ENCODE results near the gene COMT. TPM values are rescaled to one million over a fixed set of nuclear protein-coding genes. Genes with fewer than 3 reads are reported as not detected.

Gene COMT
- polyA plus RNA-seq, 2 donors, result 178 to 218 TPM

DNA sequence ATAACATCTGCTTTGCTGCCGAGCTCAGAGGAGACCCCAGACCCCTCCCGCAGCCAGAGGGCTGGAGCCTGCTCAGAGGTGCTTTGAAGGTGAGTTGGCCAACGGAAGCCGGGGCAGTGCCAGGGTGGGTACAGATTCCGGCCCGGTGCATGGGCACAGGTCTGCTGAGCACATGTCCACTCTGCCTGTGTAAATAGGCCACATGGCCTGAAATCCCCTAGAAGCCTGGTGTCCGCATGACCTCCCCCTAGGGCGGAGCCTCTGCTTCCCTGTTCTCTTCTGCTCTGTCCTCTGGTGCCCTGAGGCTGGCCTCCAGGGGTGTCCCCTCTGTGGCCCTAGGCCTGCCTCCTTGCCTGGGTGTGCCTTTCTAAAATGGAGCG is 19.6 kb downstream of the COMT start:
- WGBS, 2 donors, result 75 to 81% methylated on average over 9 of the region's 9 CpGs
- Histone ChIP-seq H3K9me3 (ENCODE audit: control insufficient read depth in 2 of 2, insufficient read depth in 1 of 2, low read depth in 1 of 2, low read length in 1 of 2) (no peaks in the 10 kb centered on the region), H3K4me1 (ENCODE audit: control insufficient read depth in 2 of 2, insufficient read depth in 2 of 2, low read length in 1 of 2) (peaks cover 9 to 35% of the 10 kb centered on the region in 2 donors), H3K36me3 (ENCODE audit: control insufficient read depth in 2 of 2, insufficient read depth in 2 of 2, low read length in 1 of 2) (peaks cover 0 to 15% of the 10 kb centered on the region in 2 donors), H3K27me3 (ENCODE audit: control insufficient read depth in 1 of 2, insufficient read depth in 2 of 2, low read length in 2 of 2) (no peaks in the 10 kb centered on the region), H3K27ac (ENCODE audit: low read depth in 2 of 2, low read length in 1 of 2) (no peak overlapping the region), H3K4me3 (ENCODE audit: low read depth in 1 of 2, low read length in 2 of 2) (no peak overlapping the region)

DNA sequence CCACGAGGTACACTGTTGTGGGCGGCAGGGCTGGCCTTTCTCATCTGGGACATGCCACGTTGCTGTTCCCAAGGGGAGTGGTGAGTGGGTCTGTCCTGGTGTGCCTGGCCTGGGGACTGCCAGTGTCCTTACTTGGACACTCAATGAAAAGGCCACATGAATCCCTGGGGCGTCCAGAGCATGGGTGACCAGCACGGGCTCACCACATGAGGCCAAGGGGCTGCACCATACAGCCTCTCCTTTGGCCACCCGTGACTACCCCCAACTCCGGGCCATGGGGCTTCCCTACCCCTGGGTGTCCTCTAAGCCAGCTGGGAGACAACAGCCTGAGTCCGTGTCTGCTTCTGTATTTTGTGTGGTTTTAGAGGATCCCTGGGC is 20.3 kb downstream of the COMT start:
- H3K36me3 ChIP-seq (ENCODE audit: control insufficient read depth in 2 of 2, insufficient read depth in 2 of 2, low read length in 1 of 2), result peaks cover 0 to 17% of the 10 kb centered on the region in 2 donors
- H3K4me3 ChIP-seq (ENCODE audit: low read depth in 1 of 2, low read length in 2 of 2), result no peak overlapping the region
- 74 to 83% methylated on average over 8 of the region's 8 CpGs for WGBS, 2 donors
- H3K4me1 ChIP-seq (ENCODE audit: control insufficient read depth in 2 of 2, insufficient read depth in 2 of 2, low read length in 1 of 2), result peaks cover 9 to 35% of the 10 kb centered on the region in 2 donors
- H3K27me3 ChIP-seq (ENCODE audit: control insufficient read depth in 1 of 2, insufficient read depth in 2 of 2, low read length in 2 of 2), result no peaks in the 10 kb centered on the region
- H3K27ac ChIP-seq (ENCODE audit: low read depth in 2 of 2, low read length in 1 of 2), result no peak overlapping the region
- no peaks in the 10 kb centered on the region for H3K9me3 ChIP-seq (ENCODE audit: control insufficient read depth in 2 of 2, insufficient read depth in 1 of 2, low read depth in 1 of 2, low read length in 1 of 2)

GRCh38 chr22:19962246-19962908 is 20.8 kb downstream of the COMT start:
- 24 to 35% methylated on average over 21 to 22 of the region's 22 CpGs for WGBS, 2 donors
- Histone ChIP-seq H3K27me3 (ENCODE audit: control insufficient read depth in 1 of 2, insufficient read depth in 2 of 2, low read length in 2 of 2) (no peaks in the 10 kb centered on the region), H3K4me3 (ENCODE audit: low read depth in 1 of 2, low read length in 2 of 2) (peak overlapping the region; percentile 28 to 44), H3K36me3 (ENCODE audit: control insufficient read depth in 2 of 2, insufficient read depth in 2 of 2, low read length in 1 of 2) (peaks cover 0 to 21% of the 10 kb centered on the region in 2 donors), H3K9me3 (ENCODE audit: control insufficient read depth in 2 of 2, insufficient read depth in 1 of 2, low read depth in 1 of 2, low read length in 1 of 2) (no peaks in the 10 kb centered on the region), H3K4me1 (ENCODE audit: control insufficient read depth in 2 of 2, insufficient read depth in 2 of 2, low read length in 1 of 2) (peaks cover 9 to 35% of the 10 kb centered on the region in 2 donors), H3K27ac (ENCODE audit: low read depth in 2 of 2, low read length in 1 of 2) (peak overlapping the region; percentile 88 to 91)

GRCh38 chr22:19962909-19963806 is 21.6 kb downstream of the COMT start:
- H3K4me1 ChIP-seq (ENCODE audit: control insufficient read depth in 2 of 2, insufficient read depth in 2 of 2, low read length in 1 of 2), result peaks cover 9 to 33% of the 10 kb centered on the region in 2 donors
- WGBS, 2 donors, result 48% methylated on average over 30 of the region's 30 CpGs
- H3K9me3 ChIP-seq (ENCODE audit: control insufficient read depth in 2 of 2, insufficient read depth in 1 of 2, low read depth in 1 of 2, low read length in 1 of 2), result no peaks in the 10 kb centered on the region
- peak overlapping the region; percentile 88 to 91 for H3K27ac ChIP-seq (ENCODE audit: low read depth in 2 of 2, low read length in 1 of 2)
- H3K36me3 ChIP-seq (ENCODE audit: control insufficient read depth in 2 of 2, insufficient read depth in 2 of 2, low read length in 1 of 2), result peaks cover 3 to 27% of the 10 kb centered on the region in 2 donors
- H3K4me3 ChIP-seq (ENCODE audit: low read depth in 1 of 2, low read length in 2 of 2), result peak overlapping the region; percentile 32 to 51
- no peaks in the 10 kb centered on the region for H3K27me3 ChIP-seq (ENCODE audit: control insufficient read depth in 1 of 2, insufficient read depth in 2 of 2, low read length in 2 of 2)

DNA sequence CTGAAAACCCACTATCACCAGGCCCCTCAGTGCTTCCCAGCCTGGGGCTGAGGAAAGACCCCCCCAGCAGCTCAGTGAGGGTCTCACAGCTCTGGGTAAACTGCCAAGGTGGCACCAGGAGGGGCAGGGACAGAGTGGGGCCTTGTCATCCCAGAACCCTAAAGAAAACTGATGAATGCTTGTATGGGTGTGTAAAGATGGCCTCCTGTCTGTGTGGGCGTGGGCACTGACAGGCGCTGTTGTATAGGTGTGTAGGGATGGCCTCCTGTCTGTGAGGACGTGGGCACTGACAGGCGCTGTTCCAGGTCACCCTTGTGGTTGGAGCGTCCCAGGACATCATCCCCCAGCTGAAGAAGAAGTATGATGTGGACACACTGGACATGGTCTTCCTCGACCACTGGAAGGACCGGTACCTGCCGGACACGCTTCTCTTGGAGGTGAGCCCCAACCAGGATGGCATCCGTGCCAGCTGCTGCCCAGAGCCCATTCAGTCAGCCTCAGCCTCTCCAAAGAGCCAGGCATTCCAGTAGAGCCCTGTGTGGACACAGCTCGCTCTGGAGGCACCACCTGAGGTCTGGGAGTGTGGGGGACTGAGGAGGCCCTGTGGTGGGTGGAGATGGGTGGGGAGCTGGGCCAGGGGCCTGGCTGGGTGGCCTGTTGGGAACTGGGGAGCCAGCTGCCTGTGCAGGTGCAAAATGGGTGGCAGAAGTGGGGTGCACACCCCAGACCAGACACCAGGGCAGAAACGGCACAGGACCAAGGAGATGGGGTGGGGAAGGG is 22.5 kb downstream of the COMT start:
- Histone ChIP-seq H3K27me3 (ENCODE audit: control insufficient read depth in 1 of 2, insufficient read depth in 2 of 2, low read length in 2 of 2) (no peaks in the 10 kb centered on the region), H3K27ac (ENCODE audit: low read depth in 2 of 2, low read length in 1 of 2) (no peak overlapping the region), H3K4me1 (ENCODE audit: control insufficient read depth in 2 of 2, insufficient read depth in 2 of 2, low read length in 1 of 2) (peaks cover 9 to 30% of the 10 kb centered on the region in 2 donors), H3K9me3 (ENCODE audit: control insufficient read depth in 2 of 2, insufficient read depth in 1 of 2, low read depth in 1 of 2, low read length in 1 of 2) (no peaks in the 10 kb centered on the region), H3K36me3 (ENCODE audit: control insufficient read depth in 2 of 2, insufficient read depth in 2 of 2, low read length in 1 of 2) (peaks cover 8 to 32% of the 10 kb centered on the region in 2 donors), H3K4me3 (ENCODE audit: low read depth in 1 of 2, low read length in 2 of 2) (peak overlapping the region in 1 of 2 donors; percentile 51)
- WGBS, 2 donors, result 70 to 82% methylated on average over 12 of the region's 12 CpGs

DNA sequence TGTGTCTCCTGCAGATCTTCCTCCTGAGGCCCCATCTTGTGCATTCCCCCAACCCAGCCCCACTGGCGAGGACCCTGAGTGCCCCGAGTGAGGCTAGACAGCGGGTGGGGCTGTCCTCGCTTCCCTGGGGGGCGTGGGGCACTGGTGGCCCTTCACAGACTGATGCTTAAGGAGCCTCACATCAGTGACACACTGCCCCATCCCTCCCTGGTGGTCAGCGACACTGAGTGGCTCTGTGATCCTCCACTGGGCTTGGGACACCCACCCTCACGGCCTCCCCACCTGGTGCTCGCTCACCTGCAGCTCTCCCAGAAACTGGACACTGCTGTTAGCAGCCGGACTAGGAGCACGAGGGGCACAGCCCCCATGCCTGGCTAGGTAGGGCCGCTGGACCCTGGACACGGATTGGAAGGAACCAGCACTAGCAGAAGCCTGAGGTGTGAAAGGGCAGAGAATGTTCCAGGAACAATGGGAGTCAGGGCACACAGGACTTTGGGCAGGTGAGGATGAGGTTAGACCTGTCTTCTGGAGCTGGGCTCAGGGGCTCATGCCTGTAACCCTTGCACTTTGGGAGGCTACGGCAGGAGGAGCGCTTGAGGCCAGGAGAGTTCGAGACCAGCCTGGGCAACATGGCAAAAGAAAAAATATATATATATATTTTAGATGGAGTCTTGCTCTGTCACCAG is 23.3 kb downstream of the COMT start:
- H3K4me1 ChIP-seq (ENCODE audit: control insufficient read depth in 2 of 2, insufficient read depth in 2 of 2, low read length in 1 of 2), result peaks cover 4 to 24% of the 10 kb centered on the region in 2 donors
- no peak overlapping the region for H3K4me3 ChIP-seq (ENCODE audit: low read depth in 1 of 2, low read length in 2 of 2)
- H3K27me3 ChIP-seq (ENCODE audit: control insufficient read depth in 1 of 2, insufficient read depth in 2 of 2, low read length in 2 of 2), result no peaks in the 10 kb centered on the region
- H3K27ac ChIP-seq (ENCODE audit: low read depth in 2 of 2, low read length in 1 of 2), result no peak overlapping the region
- WGBS, 2 donors, result 85 to 89% methylated on average over 15 of the region's 15 CpGs
- H3K9me3 ChIP-seq (ENCODE audit: control insufficient read depth in 2 of 2, insufficient read depth in 1 of 2, low read depth in 1 of 2, low read length in 1 of 2), result no peaks in the 10 kb centered on the region
- H3K36me3 ChIP-seq (ENCODE audit: control insufficient read depth in 2 of 2, insufficient read depth in 2 of 2, low read length in 1 of 2), result peaks cover 8 to 33% of the 10 kb centered on the region in 2 donors

DNA sequence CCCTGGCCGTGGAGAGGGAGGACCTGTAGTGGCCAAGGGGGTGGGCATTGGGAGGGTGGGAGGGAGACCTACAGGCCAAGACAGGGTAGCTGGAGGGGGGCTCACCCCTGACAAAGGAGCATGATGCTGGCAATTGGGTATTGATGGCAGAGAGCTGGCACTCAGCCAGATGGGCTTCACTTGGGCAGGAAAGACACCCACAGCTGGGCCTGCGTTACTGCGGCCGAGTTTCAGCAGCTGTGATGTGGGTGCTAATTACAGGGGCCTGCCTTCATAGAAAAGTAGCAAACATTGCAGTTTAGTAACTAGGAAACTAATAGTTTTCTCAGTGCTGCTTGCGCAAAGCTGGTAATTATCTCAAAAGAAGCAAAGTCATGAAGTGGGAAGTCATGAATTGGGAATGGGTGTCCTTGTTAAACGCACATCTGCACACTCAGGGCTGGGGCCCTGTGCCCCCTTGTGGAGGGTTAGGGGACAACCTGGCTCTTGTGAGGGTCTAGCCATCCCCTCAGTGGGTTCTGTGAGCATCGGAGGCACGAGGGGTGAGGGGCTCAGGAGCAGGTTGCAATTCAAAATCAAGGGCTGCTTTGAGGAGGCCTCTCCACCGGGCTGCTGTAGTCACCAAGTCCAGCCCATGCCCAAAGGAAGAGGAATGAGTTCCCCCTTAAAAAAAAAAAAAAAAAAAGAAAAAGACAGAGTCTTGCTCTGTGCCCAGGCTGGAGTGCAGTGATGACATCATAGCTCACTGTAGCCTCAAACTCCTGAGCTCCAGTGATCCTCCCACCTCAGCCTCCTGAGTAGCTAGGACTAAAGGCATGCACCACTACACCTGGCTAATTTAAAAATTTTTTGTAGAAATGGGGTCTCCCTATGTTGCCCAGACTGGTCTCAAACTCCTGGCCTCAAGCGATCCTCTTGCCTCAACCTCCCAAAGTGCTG is 24.5 kb downstream of the COMT start:
- Histone ChIP-seq H3K27me3 (ENCODE audit: control insufficient read depth in 1 of 2, insufficient read depth in 2 of 2, low read length in 2 of 2) (no peaks in the 10 kb centered on the region), H3K4me3 (ENCODE audit: low read depth in 1 of 2, low read length in 2 of 2) (no peak overlapping the region), H3K36me3 (ENCODE audit: control insufficient read depth in 2 of 2, insufficient read depth in 2 of 2, low read length in 1 of 2) (peaks cover 8 to 33% of the 10 kb centered on the region in 2 donors), H3K9me3 (ENCODE audit: control insufficient read depth in 2 of 2, insufficient read depth in 1 of 2, low read depth in 1 of 2, low read length in 1 of 2) (no peaks in the 10 kb centered on the region), H3K4me1 (ENCODE audit: control insufficient read depth in 2 of 2, insufficient read depth in 2 of 2, low read length in 1 of 2) (peaks cover 4 to 24% of the 10 kb centered on the region in 2 donors), H3K27ac (ENCODE audit: low read depth in 2 of 2, low read length in 1 of 2) (no peak overlapping the region)
- 80 to 84% methylated on average over 10 of the region's 10 CpGs for WGBS, 2 donors

- WGBS, 2 donors, result 70 to 74% methylated on average over 20 of the region's 20 CpGs
- Histone ChIP-seq H3K9me3 (ENCODE audit: control insufficient read depth in 2 of 2, insufficient read depth in 1 of 2, low read depth in 1 of 2, low read length in 1 of 2) (no peaks in the 10 kb centered on the region), H3K27me3 (ENCODE audit: control insufficient read depth in 1 of 2, insufficient read depth in 2 of 2, low read length in 2 of 2) (no peaks in the 10 kb centered on the region), H3K27ac (ENCODE audit: low read depth in 2 of 2, low read length in 1 of 2) (no peak overlapping the region), H3K4me3 (ENCODE audit: low read depth in 1 of 2, low read length in 2 of 2) (no peak overlapping the region), H3K4me1 (ENCODE audit: control insufficient read depth in 2 of 2, insufficient read depth in 2 of 2, low read length in 1 of 2) (peaks cover 4 to 19% of the 10 kb centered on the region in 2 donors), H3K36me3 (ENCODE audit: control insufficient read depth in 2 of 2, insufficient read depth in 2 of 2, low read length in 1 of 2) (peaks cover 8 to 33% of the 10 kb centered on the region in 2 donors)
These were observed 25.6 kb downstream of the COMT start for GRCh38 chr22:19966908-19967750.
